HCT116 (cell line): ENCODE data around the gene DCP2. TPM values are rescaled to one million over a fixed set of nuclear protein-coding genes. Genes with fewer than 3 reads are reported as not detected.

Source experiments
- ATAC-seq: fragments of 200-7000 bp; cut with Tn5 transposase; 2 replicates; pipeline ENCODE4 v1.9.1; 2020; ENCODE audit warnings: mild to moderate bottlenecking, moderate library complexity
- BruUV-seq: library from RNA; stranded (reverse); fragments of 400-500 nt; replicated peaks from 2 replicates; lab custom pipeline; 2021; lab: Mats Ljungman, UMichigan
- CTCF ChIA-PET: fragments of 300-600 bp; sonication (Branson Sonifier 250); formaldehyde crosslinking; loops from one replicate; lab custom pipeline; 2021; ENCODE audit warnings: antibody characterized with exemption; lab: Charles Lee
- POLR2A ChIA-PET: fragments of 300-600, 350-600 bp; sonication (Branson Sonifier 250); formaldehyde crosslinking; loops from one replicate; lab custom pipeline; 2021; ENCODE audit warnings: antibody characterized with exemption; lab: Charles Lee
- RAD21 ChIA-PET, 2 experiments: fragments of 300-600 bp; sonication (Branson Sonifier 250); formaldehyde crosslinking; loops; one replicate each; lab custom pipeline; 2023; ENCODE audit warnings: low total read pairs in 2 of 2; ENCODE audit not compliant: uncharacterized antibody in 2 of 2, unreplicated experiment in 2 of 2, low non-redundant PET in 1 of 2; lab: Charles Lee
- DNase-seq: peaks from one replicate; pipeline ENCODE4 v3.0.0-alpha.2; 2010; ENCODE audit warnings: low read depth, low spot score
- H2AFZ ChIP-seq: fragments of 200-600 bp; shearing (Covaris generic), sonication (generic); 2 replicates; pipeline ENCODE4 v1.6.1; 2017; ENCODE audit warnings: low read depth, mixed run types, mixed read lengths, antibody characterized with exemption, low read length; ENCODE audit not compliant: poor library complexity, severe bottlenecking
- H3K27ac ChIP-seq: 2 replicates; pipeline ENCODE4 v1.5.1; 2012; ENCODE audit warnings: low read depth, low read length
- H3K27me3 ChIP-seq: fragments of 200-600 bp; sonication (generic); 2 replicates; pipeline ENCODE4 v1.6.1; 2016; ENCODE audit warnings: mixed run types, low read length, mixed read lengths; ENCODE audit not compliant: insufficient read depth
- H3K36me3 ChIP-seq, 2 experiments: fragments of 200-500 bp in 1 of 2; fragments of 200-600 bp in 1 of 2; sonication (Bioruptor generic) in 1 of 2; sonication (generic) in 1 of 2; 2 replicates each; pipeline versions ENCODE4 v1.5.1 to v1.6.1; 2014 to 2016; ENCODE audit warnings: low read length in 2 of 2, inconsistent platforms in 1 of 2, mixed read lengths in 1 of 2, mixed run types in 1 of 2; ENCODE audit not compliant: insufficient read depth in 2 of 2, control insufficient read depth in 1 of 2
- H3K4me1 ChIP-seq, 2 experiments: fragments of 200-600 bp in 1 of 2; sonication (generic) in 1 of 2; 2 replicates each; pipeline versions ENCODE4 v1.5.1 to v1.6.1; 2012 to 2017; ENCODE audit warnings: low read length in 2 of 2, inconsistent platforms in 1 of 2, mild to moderate bottlenecking in 1 of 2, mixed read lengths in 1 of 2, mixed run types in 1 of 2, moderate library complexity in 1 of 2; ENCODE audit not compliant: insufficient read depth in 2 of 2, control insufficient read depth in 1 of 2
- H3K4me2 ChIP-seq: fragments of 200-600 bp; sonication (generic); 2 replicates; pipeline ENCODE4 v1.6.1; 2017; ENCODE audit warnings: mixed run types, low read length, mixed read lengths
- H3K4me3 ChIP-seq, 2 experiments: fragments of 200-600 bp in 1 of 2; sonication (generic) in 1 of 2; replicated peaks in 1 of 2; 2 replicates each; pipeline ENCODE4 v1.5.1; 2011 to 2016; ENCODE audit warnings: low read length in 2 of 2, control low read depth in 1 of 2, low read depth in 1 of 2, mild to moderate bottlenecking in 1 of 2, mixed read lengths in 1 of 2, mixed run types in 1 of 2
- H3K79me2 ChIP-seq: fragments of 200-600 bp; sonication (generic); 2 replicates; pipeline ENCODE4 v1.6.1; 2017; ENCODE audit warnings: mild to moderate bottlenecking, mixed run types, low read length, moderate library complexity, mixed read lengths; ENCODE audit not compliant: insufficient read depth
- H3K9ac ChIP-seq: fragments of 200-600 bp; sonication (generic); 2 replicates; pipeline ENCODE4 v1.6.1; 2016; ENCODE audit warnings: low read length, mixed read lengths
- H3K9me2 ChIP-seq: fragments of 200-600 bp; sonication (generic), shearing (Covaris generic); 2 replicates; pipeline ENCODE4 v1.6.1; 2017; ENCODE audit warnings: mixed run types, mild to moderate bottlenecking, moderate library complexity; ENCODE audit not compliant: insufficient read depth
- H3K9me3 ChIP-seq, 2 experiments: fragments of 200-500 bp in 1 of 2; fragments of 200-600 bp in 1 of 2; sonication (Bioruptor generic) in 1 of 2; sonication (generic) in 1 of 2; 2 replicates each; pipeline ENCODE4 v1.6.1; 2014 to 2017; ENCODE audit warnings: low read length in 2 of 2, mixed read lengths in 2 of 2, inconsistent platforms in 1 of 2, low read depth in 1 of 2, mild to moderate bottlenecking in 1 of 2, mixed run types in 1 of 2, moderate library complexity in 1 of 2; ENCODE audit not compliant: control insufficient read depth in 1 of 2, insufficient read depth in 1 of 2
- H4K20me1 ChIP-seq: fragments of 200-600 bp; sonication (generic), shearing (Covaris generic); 2 replicates; pipeline ENCODE4 v1.6.1; 2017; ENCODE audit warnings: mixed run types, mild to moderate bottlenecking, moderate library complexity; ENCODE audit not compliant: insufficient read depth
- CBX3 ChIP-seq: IDR thresholded peaks from 2 replicates; pipeline ENCODE4 v1.6.1; 2012; ENCODE audit warnings: low read depth
- CEBPB ChIP-seq: IDR thresholded peaks from 2 replicates; pipeline ENCODE4 v1.6.1; 2012; ENCODE audit warnings: low read depth
- EGR1 ChIP-seq: IDR thresholded peaks from 2 replicates; pipeline ENCODE4 v1.6.1; 2012; ENCODE audit warnings: low read depth
- EZH2 ChIP-seq: fragments of 200-600 bp; sonication (generic); IDR thresholded peaks from 2 replicates; pipeline ENCODE4 v1.6.1; 2017; ENCODE audit warnings: antibody characterized with exemption, mixed run types
- JUND ChIP-seq: IDR thresholded peaks from 2 replicates; pipeline ENCODE4 v1.6.1; 2012
- POLR2A ChIP-seq: IDR thresholded peaks from 2 replicates; pipeline ENCODE4 v1.7.0; 2011; ENCODE audit warnings: borderline replicate concordance; ENCODE audit not compliant: insufficient read depth, insufficient read length; ENCODE audit errors: extremely low read depth
- POLR2AphosphoS5 ChIP-seq: IDR thresholded peaks from 2 replicates; pipeline ENCODE4 v1.6.1; 2011; ENCODE audit warnings: mild to moderate bottlenecking, low read depth, low read length, moderate library complexity
- RAD21 ChIP-seq: IDR thresholded peaks from 2 replicates; pipeline ENCODE4 v1.6.1; 2012; ENCODE audit warnings: low read depth, mild to moderate bottlenecking
- SIN3A ChIP-seq: IDR thresholded peaks from 2 replicates; pipeline ENCODE4 v1.6.1; 2012; ENCODE audit warnings: low read depth
- TCF7L2 ChIP-seq: IDR thresholded peaks from 2 replicates; pipeline ENCODE4 v1.7.0; 2011; ENCODE audit warnings: borderline replicate concordance, inconsistent platforms; ENCODE audit not compliant: insufficient read depth, insufficient read length; ENCODE audit errors: extremely low read depth
- ZFX ChIP-seq: fragments of 450-650 bp; IDR thresholded peaks from 2 replicates; pipeline ENCODE4 v1.6.1; 2017
- ZNF274 ChIP-seq: fragments of 200-500 bp; sonication (Bioruptor generic); IDR thresholded peaks from 2 replicates; pipeline ENCODE4 v1.6.1; 2014; ENCODE audit warnings: mild to moderate bottlenecking, low read depth, low read length, inconsistent platforms
- intact Hi-C: fragments of 100-400 bp; cut with micrococcal nuclease; formaldehyde crosslinking; loops from 2 replicates; pipeline ENCODE4 v1.10.0; 2022
- total RNA-seq: library from RNA; stranded (reverse); gene quantifications from one replicate; pipeline ENCODE4 v1.2.1, GENCODE V29; 2021; ENCODE audit not compliant: unreplicated experiment
- TF ChIP-seq, protein P1 (sequence below): IDR thresholded peaks from 2 replicates; pipeline ENCODE4 v1.6.1; 2011; ENCODE audit warnings: mild to moderate bottlenecking, low read length, moderate library complexity; ENCODE audit not compliant: insufficient replicate concordance; ENCODE audit errors: extremely low read depth
- TF ChIP-seq, protein P2 (sequence below): IDR thresholded peaks from 2 replicates; pipeline ENCODE4 v1.6.1; 2012

DCP2 gene
- total RNA-seq, 1 experiment from 2014 or later: 57.1 TPM

DNA sequence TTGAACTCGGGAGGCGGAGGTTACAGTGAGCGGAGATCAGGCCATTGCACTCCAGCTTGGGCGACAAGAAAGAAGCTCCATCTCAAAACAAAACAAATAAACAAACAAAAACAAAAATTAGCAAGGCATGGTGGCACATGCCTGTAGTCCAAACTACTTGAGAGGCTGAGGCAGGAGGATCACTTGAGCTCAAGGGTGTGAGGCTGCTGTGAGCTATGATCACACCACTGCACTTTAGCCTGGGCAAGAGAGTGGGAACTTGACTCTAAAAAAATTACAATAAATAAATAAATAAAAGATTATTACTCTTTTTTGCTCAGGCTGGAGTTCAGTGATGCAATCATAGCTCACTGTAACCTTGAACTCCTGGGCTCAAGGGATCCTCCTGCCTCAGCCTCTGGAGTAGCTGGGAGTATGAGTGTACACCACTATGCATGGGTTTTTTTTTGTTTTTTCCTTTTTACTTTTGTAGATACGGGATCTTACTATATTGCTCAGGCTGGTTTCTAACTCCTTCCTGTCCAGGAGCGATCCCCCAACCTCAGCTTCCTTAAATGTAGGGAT lies 9.0 kb upstream of the DCP2 start:
- intact Hi-C loops: no loop called here
- Histone ChIP-seq H2AFZ (no peak overlapping the region), H3K9me3 (no peaks in the 10 kb centered on the region), H3K36me3 (no peaks in the 10 kb centered on the region), H3K4me1 (peaks cover 3 to 13% of the 10 kb centered on the region in 2 experiments; a peak in 3 of 4 replicates), H3K4me2 (no peak overlapping the region), H3K27me3 (no peaks in the 10 kb centered on the region), H3K27ac (no peak overlapping the region), H3K79me2 (no peaks in the 10 kb centered on the region), H3K4me3 (no peak overlapping the region), H4K20me1 (no peaks in the 10 kb centered on the region), H3K9ac (no peak overlapping the region), H3K9me2 (no peaks in the 10 kb centered on the region)
- DNase-seq (no peak), ATAC-seq (no peak)
- ChIA-PET CTCF (interaction anchor here (1.5 kb wide), 1 partner anchor 9 kb away, joined by 3 read pairs; the partner anchor contains the start of gene DCP2), RAD21 (no interaction called here), POLR2A (interaction anchor here (2.2 kb wide), 1 partner anchor 9 kb away, joined by 8 read pairs; the partner anchor contains the start of gene DCP2)
- TF ChIP-seq, protein P1, sequence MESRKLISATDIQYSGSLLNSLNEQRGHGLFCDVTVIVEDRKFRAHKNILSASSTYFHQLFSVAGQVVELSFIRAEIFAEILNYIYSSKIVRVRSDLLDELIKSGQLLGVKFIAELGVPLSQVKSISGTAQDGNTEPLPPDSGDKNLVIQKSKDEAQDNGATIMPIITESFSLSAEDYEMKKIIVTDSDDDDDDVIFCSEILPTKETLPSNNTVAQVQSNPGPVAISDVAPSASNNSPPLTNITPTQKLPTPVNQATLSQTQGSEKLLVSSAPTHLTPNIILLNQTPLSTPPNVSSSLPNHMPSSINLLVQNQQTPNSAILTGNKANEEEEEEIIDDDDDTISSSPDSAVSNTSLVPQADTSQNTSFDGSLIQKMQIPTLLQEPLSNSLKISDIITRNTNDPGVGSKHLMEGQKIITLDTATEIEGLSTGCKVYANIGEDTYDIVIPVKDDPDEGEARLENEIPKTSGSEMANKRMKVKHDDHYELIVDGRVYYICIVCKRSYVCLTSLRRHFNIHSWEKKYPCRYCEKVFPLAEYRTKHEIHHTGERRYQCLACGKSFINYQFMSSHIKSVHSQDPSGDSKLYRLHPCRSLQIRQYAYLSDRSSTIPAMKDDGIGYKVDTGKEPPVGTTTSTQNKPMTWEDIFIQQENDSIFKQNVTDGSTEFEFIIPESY: no peak
- BruUV-seq: no TSS peak

DNA sequence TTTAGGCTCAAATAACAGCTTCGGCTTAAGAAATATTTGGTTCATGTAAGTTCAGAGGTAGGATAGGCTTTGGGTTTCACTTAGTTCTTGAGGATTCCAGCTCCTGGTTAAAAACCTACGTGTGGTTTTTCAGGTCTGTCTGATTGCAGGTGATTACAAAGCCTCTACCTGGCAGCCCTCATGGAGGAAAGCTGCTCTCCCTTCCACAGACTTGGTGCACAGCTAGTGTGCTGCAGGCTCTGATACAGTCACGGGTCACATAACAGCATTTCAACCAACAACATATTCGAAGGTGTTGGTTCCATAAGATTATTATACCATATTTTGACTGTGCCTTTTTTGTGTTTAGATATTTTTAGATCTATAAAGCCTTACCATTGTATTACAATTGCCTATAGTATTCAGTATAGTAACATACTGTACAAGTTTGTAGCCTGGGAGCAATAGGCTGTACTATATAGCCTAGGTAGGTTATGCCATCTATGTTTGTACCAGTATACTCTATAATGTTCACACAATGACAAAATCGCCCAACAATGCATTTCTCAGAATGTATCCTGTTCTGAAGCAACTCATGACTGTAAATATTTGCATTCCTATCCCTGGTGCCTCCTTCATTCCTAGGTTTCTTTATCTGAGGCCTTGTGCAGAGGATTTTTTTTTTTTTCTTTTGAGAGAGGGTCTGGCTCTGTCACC lies 8.0 kb upstream of the DCP2 start:
- H4K20me1 ChIP-seq: no peaks in the 10 kb centered on the region
- no peaks in the 10 kb centered on the region for H3K9me3 ChIP-seq
- no peaks in the 10 kb centered on the region for H3K79me2 ChIP-seq
- intact Hi-C loops: no loop called here
- no peak overlapping the region for H3K4me3 ChIP-seq
- ChIA-PET POLR2A (interaction anchor here (2.2 kb wide), 1 partner anchor 8 kb away, joined by 8 read pairs; the partner anchor contains the start of gene DCP2), CTCF (interaction anchor here (1.5 kb wide), 1 partner anchor 8 kb away, joined by 3 read pairs; the partner anchor contains the start of gene DCP2), RAD21 (no interaction called here)
- H2AFZ ChIP-seq: no peak overlapping the region
- H3K9me2 ChIP-seq: no peaks in the 10 kb centered on the region
- ATAC-seq (no peak), DNase-seq (no peak)
- H3K27me3 ChIP-seq: no peaks in the 10 kb centered on the region
- no peaks in the 10 kb centered on the region for H3K36me3 ChIP-seq
- H3K4me1 ChIP-seq: peaks cover 3 to 12% of the 10 kb centered on the region in 2 experiments; a peak in 3 of 4 replicates
- no peak overlapping the region for H3K4me2 ChIP-seq
- BruUV-seq: no TSS peak
- H3K9ac ChIP-seq: no peak overlapping the region
- H3K27ac ChIP-seq: no peak overlapping the region
- TF ChIP-seq ZNF274 (no peak), SIN3A (no peak), CBX3 (no peak), POLR2A (no peak), EGR1 (no peak), JUND (no peak), CEBPB (no peak), RAD21 (no peak), EZH2 (no peak), TCF7L2 (no peak), POLR2AphosphoS5 (no peak), ZFX (no peak)
- TF ChIP-seq, protein P1: no peak
- TF ChIP-seq, protein P2, sequence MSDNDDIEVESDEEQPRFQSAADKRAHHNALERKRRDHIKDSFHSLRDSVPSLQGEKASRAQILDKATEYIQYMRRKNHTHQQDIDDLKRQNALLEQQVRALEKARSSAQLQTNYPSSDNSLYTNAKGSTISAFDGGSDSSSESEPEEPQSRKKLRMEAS: no peak
